Stimulated activated naive CD8-positive, alpha-beta T cell treated with anti-CD3 and anti-CD28 coated beads, Interleukin-15, Interleukin-2, amounts not matched to agents 100 ng/mL and 50 ng/mL, for 24 hours (primary cell): ENCODE measurements around the gene APOE.
"Not testable (repeated sequence)": the region's sequence is repeated elsewhere in the genome, so short reads cannot be mapped to it uniquely, and the experiment has no call there.

Experiments
- H3K27ac Mint-ChIP-seq: one replicate; pipeline ENCODE4 v1.8.0; 2021; ENCODE audit warnings: mild to moderate bottlenecking, mixed read lengths
- H3K27me3 Mint-ChIP-seq: one replicate; pipeline ENCODE4 v1.8.0; 2021; ENCODE audit warnings: mixed read lengths
- H3K36me3 Mint-ChIP-seq: one replicate; pipeline ENCODE4 v1.8.0; 2021; ENCODE audit warnings: low read depth, mixed read lengths
- H3K4me1 Mint-ChIP-seq: one replicate; pipeline ENCODE4 v1.8.0; 2021; ENCODE audit warnings: low read depth, mixed read lengths
- H3K4me3 Mint-ChIP-seq: one replicate; pipeline ENCODE4 v1.8.0; 2021; ENCODE audit warnings: mild to moderate bottlenecking, mixed read lengths
- H3K9me3 Mint-ChIP-seq: one replicate; pipeline ENCODE4 v1.8.0; 2021; ENCODE audit warnings: mixed read lengths

APOE gene

GRCh38 chr19:44878120-44878865 lies 27.3 kb upstream of the APOE start:
- no peak overlapping the region for H3K27ac Mint-ChIP-seq
- no peaks in the 10 kb centered on the region for H3K27me3 Mint-ChIP-seq
- no peaks in the 10 kb centered on the region for H3K9me3 Mint-ChIP-seq
- H3K36me3 Mint-ChIP-seq, result no peaks in the 10 kb centered on the region
- no peak overlapping the region for H3K4me3 Mint-ChIP-seq
- H3K4me1 Mint-ChIP-seq, result peaks cover 7% of the 10 kb centered on the region

DNA sequence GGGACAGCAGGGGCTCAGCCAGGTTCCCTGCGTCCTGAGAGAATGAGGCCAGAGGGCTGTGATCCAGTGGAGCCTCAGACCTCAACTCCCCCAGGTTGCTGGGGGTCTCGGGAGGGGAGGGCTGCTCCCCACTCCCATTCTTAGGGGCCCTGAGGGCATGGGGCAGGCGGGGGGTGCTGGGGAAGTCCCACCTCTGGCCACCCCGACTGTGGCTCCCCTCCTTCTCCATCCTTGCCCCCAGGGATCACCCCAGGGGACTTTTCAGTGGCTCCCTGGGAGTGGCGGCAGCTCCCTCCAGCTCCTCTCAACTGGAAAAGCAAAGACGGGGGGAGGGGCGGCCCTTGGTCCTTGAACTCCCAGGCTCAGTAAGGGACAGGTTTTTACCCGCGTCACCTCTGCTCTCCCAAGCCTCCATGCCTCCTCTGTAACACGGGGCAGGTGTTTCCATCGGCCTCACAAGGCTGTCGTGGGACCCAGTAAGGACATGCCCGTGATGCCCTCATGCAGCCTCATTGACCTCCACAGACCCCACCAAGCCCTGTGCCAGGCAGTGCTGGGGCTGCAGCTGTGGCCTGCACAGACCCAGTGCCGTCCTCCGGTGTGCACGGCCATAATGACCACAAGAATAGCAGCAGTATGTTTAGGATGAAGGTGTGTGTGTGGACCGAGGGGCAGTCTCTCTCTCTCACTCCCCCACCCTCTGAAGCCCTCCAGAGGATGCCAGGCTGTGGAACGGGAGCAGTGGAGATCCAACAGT lies 26.1 kb upstream of the APOE start:
- no peaks in the 10 kb centered on the region for H3K27me3 Mint-ChIP-seq
- no peaks in the 10 kb centered on the region for H3K36me3 Mint-ChIP-seq
- H3K27ac Mint-ChIP-seq, result no peak overlapping the region
- no peaks in the 10 kb centered on the region for H3K9me3 Mint-ChIP-seq
- no peak overlapping the region for H3K4me3 Mint-ChIP-seq
- H3K4me1 Mint-ChIP-seq, result peaks cover 7% of the 10 kb centered on the region

DNA sequence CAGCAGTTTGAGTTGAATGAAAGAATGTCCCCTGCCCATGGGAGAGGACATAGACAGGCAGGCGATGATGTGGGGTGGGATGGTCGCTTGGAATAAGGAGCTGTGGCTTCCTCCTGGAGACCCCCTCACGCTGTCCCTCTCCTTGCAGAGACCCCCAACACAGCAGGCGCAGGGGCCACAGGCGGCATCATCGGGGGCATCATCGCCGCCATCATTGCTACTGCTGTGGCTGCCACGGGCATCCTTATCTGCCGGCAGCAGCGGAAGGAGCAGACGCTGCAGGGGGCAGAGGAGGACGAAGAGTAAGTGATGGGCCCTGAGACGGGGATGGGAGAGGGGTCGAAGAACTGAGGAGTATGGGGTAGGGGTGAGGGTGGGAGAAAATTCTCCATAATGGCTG lies 23.5 kb upstream of the APOE start:
- Mint-ChIP-seq H3K36me3 (no peaks in the 10 kb centered on the region), H3K9me3 (no peaks in the 10 kb centered on the region), H3K4me3 (no peak overlapping the region), H3K27ac (no peak overlapping the region), H3K4me1 (peaks cover 3% of the 10 kb centered on the region), H3K27me3 (no peaks in the 10 kb centered on the region)

- H3K4me3 Mint-ChIP-seq, H3K4me1 Mint-ChIP-seq, H3K27me3 Mint-ChIP-seq, H3K9me3 Mint-ChIP-seq, H3K27ac Mint-ChIP-seq, H3K36me3 Mint-ChIP-seq: not testable (repeated sequence)
These were observed 22.8 kb upstream of the APOE start for GRCh38 chr19:44882619-44883397.

DNA sequence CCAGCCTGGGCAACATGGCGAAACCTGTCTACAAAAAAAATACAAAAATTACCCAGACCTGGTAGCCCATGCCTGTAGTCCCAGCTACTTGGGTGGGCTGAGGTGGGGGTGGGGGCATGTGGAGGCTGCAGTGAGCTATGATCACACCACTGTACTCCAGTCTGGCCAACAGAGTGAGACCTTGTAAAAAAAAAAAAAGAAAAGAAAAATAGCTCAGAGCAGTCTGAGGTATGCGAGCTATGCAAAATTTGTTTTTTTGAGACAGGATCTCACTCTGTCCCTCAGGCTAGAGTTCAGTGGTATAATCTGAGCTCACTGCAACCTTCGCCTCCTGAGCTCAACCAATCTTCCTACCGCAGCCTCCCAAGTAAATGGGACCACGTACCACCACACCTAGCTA lies 21.7 kb upstream of the APOE start:
- H3K27me3 Mint-ChIP-seq, result no peaks in the 10 kb centered on the region
- peaks cover under 1% of the 10 kb centered on the region for H3K4me1 Mint-ChIP-seq

DNA sequence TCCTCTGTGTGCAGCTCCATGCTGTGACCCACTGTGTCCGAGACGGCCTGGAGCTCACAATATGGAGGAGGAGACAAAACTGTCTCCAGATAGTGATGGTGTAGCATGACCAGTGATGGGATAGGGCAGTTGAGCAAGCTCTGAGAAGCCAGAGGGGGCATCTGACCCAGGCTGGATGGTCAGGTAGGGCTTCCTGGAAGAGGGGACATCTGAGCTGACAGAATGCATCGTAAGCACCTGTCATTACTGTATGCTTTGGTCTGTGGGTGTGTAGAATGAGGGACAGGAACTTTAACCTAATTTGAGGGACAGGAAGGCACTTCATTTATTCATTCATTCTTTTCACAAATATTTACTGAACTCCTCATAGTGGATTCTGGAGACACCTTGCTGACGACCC lies 21.0 kb upstream of the APOE start:
- peak overlapping the region; percentile 22 for H3K27ac Mint-ChIP-seq
- no peaks in the 10 kb centered on the region for H3K9me3 Mint-ChIP-seq
- H3K4me3 Mint-ChIP-seq, result no peak overlapping the region

More for the DNA sequence above, 21.7 kb upstream of the APOE start:
- Mint-ChIP-seq H3K9me3 (no peaks in the 10 kb centered on the region), H3K4me3 (no peak overlapping the region), H3K27ac (no peak overlapping the region), H3K36me3 (no peaks in the 10 kb centered on the region)

GRCh38 chr19:44886141-44886540 lies 19.5 kb upstream of the APOE start:
- no peaks in the 10 kb centered on the region for H3K27me3 Mint-ChIP-seq
- H3K4me3 Mint-ChIP-seq, result no peak overlapping the region
- peaks cover 15% of the 10 kb centered on the region for H3K4me1 Mint-ChIP-seq
- no peaks in the 10 kb centered on the region for H3K9me3 Mint-ChIP-seq
- no peak overlapping the region for H3K27ac Mint-ChIP-seq
- peaks cover 3% of the 10 kb centered on the region for H3K36me3 Mint-ChIP-seq

More for the DNA sequence above, 21.0 kb upstream of the APOE start:
- H3K4me1 Mint-ChIP-seq, result peaks cover 5% of the 10 kb centered on the region
- H3K27me3 Mint-ChIP-seq, result no peaks in the 10 kb centered on the region
- no peaks in the 10 kb centered on the region for H3K36me3 Mint-ChIP-seq

DNA sequence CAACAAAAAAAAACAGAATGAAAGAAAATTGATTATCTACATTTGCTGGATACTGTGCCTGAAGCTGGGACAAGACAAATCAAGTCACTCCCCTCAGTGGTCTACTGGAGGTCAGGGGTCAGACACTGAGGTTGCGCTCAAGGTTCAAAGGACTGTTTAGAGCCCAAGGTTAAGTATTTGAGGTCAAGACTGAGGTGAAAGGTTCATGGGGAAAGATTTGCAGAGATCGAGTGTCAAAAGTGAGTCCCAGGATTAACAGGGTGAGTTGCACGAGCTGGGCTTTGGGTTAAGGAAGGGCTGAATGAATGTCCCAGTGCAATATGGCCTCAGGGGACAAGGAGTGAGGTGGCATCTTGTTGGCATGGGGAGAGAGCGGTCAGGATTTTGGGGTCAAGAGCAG lies 17.9 kb upstream of the APOE start:
- Mint-ChIP-seq H3K4me1 (peaks cover 27% of the 10 kb centered on the region), H3K9me3 (no peaks in the 10 kb centered on the region), H3K4me3 (no peak overlapping the region), H3K36me3 (peaks cover 15% of the 10 kb centered on the region), H3K27me3 (no peaks in the 10 kb centered on the region), H3K27ac (no peak overlapping the region)

DNA sequence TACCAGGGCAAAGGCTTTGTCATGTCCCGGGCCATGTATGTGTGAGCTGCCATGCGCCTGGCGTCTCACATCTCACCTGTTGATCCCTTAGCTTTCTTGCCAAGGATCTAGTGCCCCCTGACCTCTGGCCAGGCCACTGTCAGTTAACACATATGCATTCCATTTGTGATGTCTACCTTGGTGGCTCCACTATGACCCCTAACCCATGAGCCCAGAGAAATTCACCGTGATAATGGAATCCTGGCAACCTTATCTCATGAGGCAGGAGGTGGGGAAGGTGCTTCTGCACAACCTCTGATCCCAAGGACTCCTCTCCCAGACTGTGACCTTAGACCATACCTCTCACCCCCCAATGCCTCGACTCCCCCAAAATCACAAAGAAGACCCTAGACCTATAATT lies 17.3 kb upstream of the APOE start:
- Mint-ChIP-seq H3K36me3 (peaks cover 22% of the 10 kb centered on the region), H3K4me3 (peak overlapping the region; percentile 30), H3K4me1 (peaks cover 34% of the 10 kb centered on the region)
- H3K27ac Mint-ChIP-seq, H3K9me3 Mint-ChIP-seq, H3K27me3 Mint-ChIP-seq: not testable (repeated sequence)

DNA sequence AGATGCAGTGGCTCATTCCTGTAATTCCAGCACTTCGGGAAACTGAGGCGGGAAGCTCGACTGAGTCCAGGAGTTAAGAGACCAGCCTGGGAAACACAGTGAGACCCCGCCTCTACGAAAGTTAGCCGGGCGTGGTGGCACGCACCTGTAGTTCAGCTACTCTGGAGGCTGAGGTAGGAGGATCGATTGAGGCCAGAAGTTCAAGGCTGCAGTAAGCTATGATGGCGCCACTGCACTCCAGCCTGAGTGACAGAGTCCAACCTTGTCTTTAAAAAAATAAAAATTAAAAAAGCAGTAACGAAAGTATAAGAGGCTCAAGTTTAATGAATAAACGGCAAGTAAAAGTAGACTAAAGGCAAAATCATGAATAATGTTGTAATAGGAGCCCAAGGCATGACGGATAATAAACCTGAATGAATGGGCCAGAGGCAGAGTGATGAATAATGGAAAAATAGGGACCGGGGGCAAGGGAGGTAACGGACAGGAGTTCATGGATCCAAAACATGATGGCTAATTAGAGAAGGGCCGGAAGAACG lies 15.7 kb upstream of the APOE start:
- no peaks in the 10 kb centered on the region for H3K9me3 Mint-ChIP-seq
- peaks cover 37% of the 10 kb centered on the region for H3K36me3 Mint-ChIP-seq
- no peaks in the 10 kb centered on the region for H3K27me3 Mint-ChIP-seq
- H3K4me1 Mint-ChIP-seq, result peaks cover 36% of the 10 kb centered on the region
- peak overlapping the region; percentile 88 for H3K4me3 Mint-ChIP-seq
- H3K27ac Mint-ChIP-seq, result peak overlapping the region; percentile 99

DNA sequence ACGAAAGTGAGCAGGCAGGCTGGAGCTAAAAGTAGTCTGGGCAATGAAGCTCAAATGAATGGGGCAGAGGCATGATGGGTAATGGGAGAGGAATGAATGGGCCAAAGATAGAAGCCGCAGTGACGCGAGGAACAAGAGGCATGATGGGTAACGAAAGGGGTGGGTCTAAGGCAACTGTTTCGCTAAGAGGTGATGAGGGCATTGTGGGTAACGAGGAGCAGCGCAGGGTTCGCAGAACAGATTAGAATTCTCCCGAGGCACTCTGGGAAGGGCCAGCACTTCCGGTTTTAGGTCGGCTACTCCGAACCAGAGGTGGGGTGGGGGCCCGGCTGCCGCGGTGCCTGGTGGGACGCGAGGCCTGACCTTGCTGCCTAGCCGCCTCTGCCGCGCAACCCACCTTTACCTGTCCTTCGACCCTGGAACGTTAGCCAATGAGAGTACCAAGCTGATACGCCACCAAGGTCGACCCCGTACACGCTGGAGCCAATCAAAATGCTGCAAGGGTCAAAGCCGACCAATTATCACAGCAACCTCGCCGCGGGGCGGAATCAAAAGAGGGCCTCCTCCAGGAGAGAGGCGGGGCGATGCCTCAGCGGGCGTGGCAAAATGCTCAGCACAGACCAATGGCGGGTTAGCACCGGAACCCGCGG lies 15.1 kb upstream of the APOE start:
- H3K27me3 Mint-ChIP-seq, result no peaks in the 10 kb centered on the region
- peaks cover 36% of the 10 kb centered on the region for H3K4me1 Mint-ChIP-seq
- H3K36me3 Mint-ChIP-seq, result peaks cover 40% of the 10 kb centered on the region
- H3K27ac Mint-ChIP-seq, result peak overlapping the region; percentile 99
- peak overlapping the region; percentile 88 for H3K4me3 Mint-ChIP-seq
- no peaks in the 10 kb centered on the region for H3K9me3 Mint-ChIP-seq

DNA sequence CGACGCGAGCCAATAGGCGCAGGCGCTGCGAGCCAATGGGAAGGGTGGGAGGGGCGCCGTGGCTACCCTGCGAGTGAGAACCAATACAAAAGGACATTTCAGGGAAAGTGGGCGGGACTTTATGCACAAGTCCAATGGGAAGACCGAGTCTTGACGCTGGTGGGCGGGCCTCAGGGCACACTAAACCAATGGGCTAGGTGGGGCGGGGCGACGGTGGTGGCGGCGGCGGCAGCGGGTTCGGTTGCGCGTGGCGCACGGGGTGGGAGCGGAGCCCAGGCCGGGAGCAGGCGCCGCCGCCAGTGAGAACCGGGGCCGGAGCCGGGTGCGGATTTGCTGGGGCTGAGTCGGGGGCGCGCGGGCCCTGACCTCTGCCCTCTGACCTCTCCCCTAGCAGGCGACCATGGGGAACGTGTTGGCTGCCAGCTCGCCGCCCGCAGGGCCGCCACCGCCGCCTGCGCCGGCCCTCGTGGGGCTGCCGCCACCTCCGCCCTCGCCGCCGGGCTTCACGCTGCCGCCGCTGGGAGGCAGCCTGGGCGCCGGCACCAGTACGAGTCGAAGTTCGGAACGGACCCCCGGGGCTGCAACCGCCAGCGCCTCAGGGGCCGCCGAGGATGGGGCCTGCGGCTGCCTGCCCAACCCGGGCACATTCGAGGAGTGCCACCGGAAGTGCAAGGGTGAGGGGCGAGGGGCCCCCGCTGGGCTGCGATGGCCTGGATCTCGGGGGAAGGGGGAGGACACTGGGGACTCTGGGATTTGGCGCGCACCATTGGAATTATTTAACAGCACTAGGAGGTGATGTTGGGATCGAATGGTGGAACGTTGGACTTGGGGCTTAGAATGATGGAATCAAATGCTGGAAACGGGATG lies 14.3 kb upstream of the APOE start, which contains the start of gene TOMM40:
TOMM40 (plus strand) TSS at position 239 of the 867 bp plus-strand sequence; CDS start at position 401, 162 bp downstream.
- Mint-ChIP-seq H3K9me3 (no peaks in the 10 kb centered on the region), H3K27ac (peak within 1 kb of the TSS; percentile 99), H3K27me3 (no peaks in the 10 kb centered on the region), H3K4me3 (peak within 1 kb of the TSS; percentile 98), H3K4me1 (peaks cover 41% of the 10 kb centered on the region), H3K36me3 (peaks cover 46% of the 10 kb centered on the region)

GRCh38 chr19:44892932-44893331 lies 12.7 kb upstream of the APOE start:
- Mint-ChIP-seq H3K27ac (peak overlapping the region; percentile 71), H3K4me1 (peaks cover 41% of the 10 kb centered on the region)

More at GRCh38 chr19:44892932-44893331, 12.7 kb upstream of the APOE start:
- Mint-ChIP-seq H3K4me3 (peak overlapping the region; percentile 98), H3K27me3 (no peaks in the 10 kb centered on the region), H3K36me3 (peaks cover 56% of the 10 kb centered on the region), H3K9me3 (no peaks in the 10 kb centered on the region)
